Middle frontal gyrus (tissue), 1 donor: ENCODE results near the gene TRPV5.

Source experiments
- DNase-seq: peaks from one replicate; pipeline ENCODE4 v3.0.0-alpha.2; 2015; ENCODE audit warnings: low spot score; ENCODE audit errors: extremely low spot score

TRPV5 gene

GRCh38 chr7:142887282-142888015 is 46.1 kb downstream of the TRPV5 start:
- DNase-seq, result no peak

DNA sequence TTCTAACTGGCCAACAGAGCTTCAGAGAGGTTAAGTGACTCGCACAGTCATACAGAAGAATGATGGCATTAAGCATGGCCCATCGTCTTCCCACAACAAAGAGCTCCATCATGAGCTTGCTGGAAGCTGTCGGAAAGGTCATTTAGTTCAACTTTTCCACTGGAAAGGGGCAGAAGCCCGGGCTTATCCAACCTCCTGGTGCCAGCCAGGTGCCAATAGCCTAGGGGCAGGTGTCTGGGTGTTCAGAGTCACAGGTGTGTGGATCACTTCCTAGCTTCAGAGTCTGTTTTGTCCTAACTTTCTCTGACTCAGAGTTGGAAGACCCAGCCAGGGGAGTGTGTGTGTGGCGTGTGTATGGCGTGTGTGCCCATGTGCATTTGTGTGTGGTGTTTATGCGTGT is 46.7 kb downstream of the TRPV5 start:
- DNase-seq, result no peak

GRCh38 chr7:142885311-142886230 is 48.0 kb downstream of the TRPV5 start, which contains the start of gene TRPV6:
Gene TRPV6 (minus strand): TSS chr7:142885745.
- no peak for DNase-seq

DNA sequence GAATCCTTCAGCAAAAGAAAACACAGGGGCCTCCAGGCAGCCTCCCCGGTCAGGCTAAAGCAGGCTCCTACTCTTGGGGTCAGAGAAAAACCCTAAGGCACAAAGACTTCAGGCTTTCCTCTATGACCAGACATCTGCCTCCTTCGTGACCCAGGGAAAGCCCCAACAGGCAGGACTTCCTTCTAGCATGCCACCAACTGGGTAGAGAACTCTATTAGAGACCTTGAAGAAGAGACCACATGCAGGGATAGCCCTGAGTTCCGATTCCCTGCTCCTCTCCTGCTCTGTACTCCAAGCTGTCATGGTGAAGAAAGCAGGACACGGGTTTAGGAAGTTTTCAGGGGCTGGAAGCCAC is 49.3 kb downstream of the TRPV5 start:
- DNase-seq, result no peak

DNA sequence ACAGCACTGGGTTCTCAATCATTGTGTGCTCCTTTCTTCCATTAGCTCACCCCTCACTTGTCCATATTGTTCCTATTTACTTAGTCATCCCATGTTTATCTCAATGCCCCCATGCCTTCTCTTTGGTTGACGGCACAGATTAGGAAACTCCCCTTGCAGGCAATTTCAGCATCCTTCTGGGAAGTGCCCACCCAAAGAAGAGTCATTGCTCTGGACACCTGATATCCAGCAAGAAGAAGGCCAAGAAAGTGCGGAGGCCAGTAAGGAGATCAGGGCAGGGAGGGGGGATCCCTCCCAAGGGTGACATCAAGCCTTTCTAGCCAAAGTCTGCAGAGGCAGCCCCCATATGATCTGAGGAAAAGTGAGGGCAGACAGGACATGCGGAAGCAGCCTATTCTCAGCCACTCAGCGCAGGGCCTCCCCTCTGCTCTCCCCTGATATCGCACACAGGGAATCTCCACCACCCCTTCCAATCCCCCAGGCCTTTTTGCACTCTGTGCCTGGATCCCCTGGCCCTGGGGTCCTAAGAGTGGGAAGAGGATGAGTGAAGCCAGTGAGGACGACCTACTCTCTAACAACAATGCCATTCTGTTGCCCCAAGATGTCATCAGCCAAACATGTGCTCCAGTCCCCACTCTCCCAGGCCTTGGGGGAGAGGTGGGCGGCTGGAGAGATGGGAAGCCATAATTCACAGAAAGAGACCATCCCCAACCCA is 49.8 kb downstream of the TRPV5 start:
- DNase-seq, result no peak

- no peak for DNase-seq
These were observed 50.4 kb downstream of the TRPV5 start for GRCh38 chr7:142883145-142883544.

DNA sequence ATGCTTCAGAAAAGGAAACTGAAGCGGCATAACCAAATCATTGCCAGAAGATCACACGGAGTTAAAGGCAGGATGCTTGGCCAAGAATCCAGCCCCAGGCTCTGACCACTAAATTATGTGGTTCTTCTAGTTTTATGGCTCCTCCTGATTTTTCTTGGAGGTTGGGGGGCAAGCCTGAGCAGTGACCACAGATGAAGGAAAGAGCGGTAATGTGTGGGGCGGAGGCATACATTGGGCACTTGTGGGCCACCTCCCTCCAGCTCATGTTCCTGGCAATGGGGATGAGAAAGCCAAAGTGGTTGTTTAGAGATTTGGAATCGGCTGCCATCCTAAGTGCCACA is 51.2 kb downstream of the TRPV5 start:
- no peak for DNase-seq

DNA sequence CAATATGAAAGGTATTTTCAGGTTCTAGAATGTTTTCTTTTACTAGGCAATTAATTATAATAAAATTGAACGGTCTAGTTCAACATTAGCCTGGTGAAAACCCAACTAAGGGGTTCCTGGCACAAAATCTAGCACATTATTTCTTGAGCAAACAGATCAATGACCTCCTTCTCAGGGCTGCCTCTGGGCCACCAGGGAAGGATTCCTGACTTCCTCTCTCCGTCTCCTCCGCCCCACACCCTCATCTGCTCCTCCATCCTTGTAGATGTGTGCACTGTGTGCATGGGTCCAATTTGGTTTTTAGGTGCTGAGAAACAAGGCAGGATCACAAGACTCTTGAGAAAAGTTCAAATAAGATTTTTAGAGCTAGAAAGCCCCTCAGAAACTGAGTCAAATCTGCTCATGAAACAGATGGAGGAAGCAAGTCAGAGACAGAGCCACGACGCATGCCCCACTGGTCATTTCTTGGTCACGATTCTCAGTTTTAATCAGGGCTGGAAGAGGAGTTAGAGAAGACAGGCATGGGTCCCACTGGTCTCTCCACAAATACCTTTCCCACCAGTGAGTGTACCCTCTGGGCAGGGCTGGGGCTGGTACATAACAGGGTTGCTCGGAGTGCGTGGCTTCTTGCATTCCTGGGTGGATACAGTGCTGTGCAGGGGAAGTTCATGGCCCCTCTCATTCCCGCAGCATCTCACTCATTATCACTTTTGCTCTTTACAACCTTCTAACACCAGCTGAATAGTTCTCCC is 51.8 kb downstream of the TRPV5 start:
- no peak for DNase-seq

- no peak for DNase-seq
These were observed 52.6 kb downstream of the TRPV5 start for GRCh38 chr7:142880876-142881505.

DNA sequence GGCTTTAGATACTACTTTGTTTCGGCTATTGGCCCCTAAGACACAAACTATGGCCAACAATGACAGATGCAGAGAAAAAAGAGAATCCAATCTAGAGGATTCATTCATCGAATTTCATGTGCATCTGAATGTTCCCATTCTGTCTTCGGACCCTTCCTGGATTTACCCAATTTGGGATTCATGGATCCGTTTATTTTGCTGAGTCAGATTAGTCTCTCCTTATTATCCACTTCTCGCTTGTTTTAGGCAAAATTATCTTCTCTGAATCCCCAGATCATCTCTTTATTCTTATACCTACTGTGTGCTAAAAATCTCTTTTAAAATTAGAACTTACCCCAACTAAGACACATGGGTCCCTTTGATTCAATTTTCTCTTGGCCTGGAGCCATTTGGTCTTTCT is 54.5 kb downstream of the TRPV5 start:
- DNase-seq, result no peak

GRCh38 chr7:142878315-142878714 is 55.2 kb downstream of the TRPV5 start:
- no peak for DNase-seq

- DNase-seq, result no peak
These were observed 56.3 kb downstream of the TRPV5 start for GRCh38 chr7:142876991-142877910.

GRCh38 chr7:142876236-142876960 is 57.1 kb downstream of the TRPV5 start:
- no peak for DNase-seq

GRCh38 chr7:142875456-142875855 is 58.1 kb downstream of the TRPV5 start:
- DNase-seq, result no peak

- DNase-seq, result no peak
These were observed 58.7 kb downstream of the TRPV5 start for GRCh38 chr7:142874837-142875236.

DNA sequence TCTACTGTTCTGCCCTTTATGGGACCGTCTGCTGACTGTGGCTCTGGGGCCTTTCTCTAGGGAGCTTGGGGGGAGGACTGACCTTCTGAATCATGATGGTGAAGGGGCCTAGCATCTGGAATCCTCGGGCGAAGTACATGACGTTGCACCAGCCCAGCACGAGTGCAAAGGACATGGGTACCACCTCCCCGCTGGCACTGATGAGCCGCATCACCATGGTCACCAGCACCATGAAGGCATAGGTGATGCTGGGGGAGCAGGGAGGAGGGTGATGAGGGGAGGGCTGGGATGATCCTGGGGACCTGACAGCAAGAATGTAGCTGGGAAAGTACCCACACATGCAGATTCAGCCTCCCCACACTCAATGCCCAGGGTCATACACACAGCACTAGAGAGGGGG is 59.1 kb downstream of the TRPV5 start:
- no peak for DNase-seq

DNA sequence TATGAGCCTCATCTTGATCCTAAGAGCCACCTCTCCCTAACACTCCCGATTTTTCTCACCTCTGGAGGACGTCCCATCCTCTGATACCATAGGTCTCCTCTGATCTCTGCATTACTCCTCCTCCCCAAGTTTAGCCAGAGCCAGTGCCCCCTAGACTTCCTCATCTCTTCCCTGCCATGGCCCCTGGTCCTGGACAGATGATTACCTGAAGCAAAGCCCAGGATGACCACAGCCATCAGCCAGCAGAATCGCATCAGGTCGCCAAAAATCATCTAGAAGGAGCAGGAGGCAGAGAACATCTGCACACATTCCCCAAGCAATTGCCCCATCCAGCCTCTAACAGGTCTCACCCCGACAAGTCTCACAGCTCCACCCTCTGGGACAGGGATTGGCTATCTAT is 59.7 kb downstream of the TRPV5 start:
- DNase-seq, result no peak

DNA sequence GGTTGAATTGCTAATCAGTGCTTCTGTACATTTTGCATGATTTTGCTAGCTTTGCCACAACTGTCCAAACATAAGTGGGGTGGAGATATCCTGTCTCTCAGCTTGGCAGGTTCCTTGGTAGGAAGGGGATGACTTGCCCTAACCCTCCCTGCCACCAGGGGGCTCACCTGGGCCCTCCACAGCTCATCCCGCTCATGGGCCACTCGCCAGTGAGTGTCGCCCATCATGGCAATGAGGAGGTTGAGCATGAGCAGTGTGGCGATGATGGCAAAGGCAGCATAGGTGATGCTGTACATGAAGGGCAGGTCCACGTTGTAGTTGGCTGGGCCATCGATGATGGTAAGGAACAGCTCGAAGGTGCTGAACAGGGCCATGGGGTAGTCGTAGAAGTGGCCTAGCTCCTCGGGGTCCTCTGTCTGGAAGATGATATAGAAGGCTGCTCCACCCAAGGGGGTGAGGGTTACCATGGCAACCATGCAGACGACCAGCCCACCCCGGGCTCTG is 60.2 kb downstream of the TRPV5 start:
- no peak for DNase-seq

DNA sequence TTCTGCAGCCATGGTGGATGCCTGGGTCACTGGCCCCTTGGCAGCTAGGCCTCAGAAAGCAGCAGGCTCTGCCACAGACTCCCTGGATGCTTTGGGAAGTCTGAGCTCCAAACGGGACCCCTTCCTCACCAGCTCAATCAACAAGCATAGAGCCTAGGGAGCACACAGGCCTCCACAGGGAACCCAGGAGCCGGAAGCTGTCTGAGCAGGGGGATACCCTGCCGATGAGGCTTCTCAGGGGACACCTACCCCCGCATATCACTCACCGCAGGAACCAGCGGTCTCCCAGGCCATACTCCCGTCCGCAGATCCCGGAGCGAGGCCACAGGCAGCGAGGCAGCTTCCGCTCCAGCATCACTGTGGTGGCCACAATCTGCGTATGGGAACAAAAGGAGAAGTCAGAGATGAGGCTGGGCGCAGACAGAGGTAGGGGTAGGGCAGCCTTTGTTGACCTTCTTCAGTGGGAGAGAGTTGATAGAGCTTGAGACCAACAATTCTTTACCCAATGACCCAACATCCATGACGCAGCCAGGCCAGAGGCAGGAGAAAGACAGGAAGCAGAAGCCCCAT is 61.4 kb downstream of the TRPV5 start:
- no peak for DNase-seq
